ENCODE data around the gene CREG1. TPM values are rescaled to one million over a fixed set of nuclear protein-coding genes. Genes with fewer than 3 reads are reported as not detected.
"Not testable (repeated sequence)": the region's sequence is repeated elsewhere in the genome, so short reads cannot be mapped to it uniquely, and the experiment has no call there.

The CREG1 gene
- total RNA-seq, 1 experiment from 2014 or later, result 46.2 TPM

GRCh38 chr1:167579986-167580385, 26.4 kb upstream of the CREG1 start:
- H3K36me3 ChIP-seq, result no peaks in the 10 kb centered on the region
- H3K27me3 ChIP-seq (replicated peaks), result peaks cover 3% of the 10 kb centered on the region; the same call in 1 of the 2 replicates
- H3K9me3 ChIP-seq (replicated peaks), result no peaks in the 10 kb centered on the region
- H3K4me3 ChIP-seq, result no peak overlapping the region
- no peaks in the 10 kb centered on the region for H3K4me1 ChIP-seq (replicated peaks)
- no peak overlapping the region for H3K27ac ChIP-seq
- no peak for DNase-seq (ENCODE audit: low read depth in 1 of 2, low spot score in 2 of 2)

DNA sequence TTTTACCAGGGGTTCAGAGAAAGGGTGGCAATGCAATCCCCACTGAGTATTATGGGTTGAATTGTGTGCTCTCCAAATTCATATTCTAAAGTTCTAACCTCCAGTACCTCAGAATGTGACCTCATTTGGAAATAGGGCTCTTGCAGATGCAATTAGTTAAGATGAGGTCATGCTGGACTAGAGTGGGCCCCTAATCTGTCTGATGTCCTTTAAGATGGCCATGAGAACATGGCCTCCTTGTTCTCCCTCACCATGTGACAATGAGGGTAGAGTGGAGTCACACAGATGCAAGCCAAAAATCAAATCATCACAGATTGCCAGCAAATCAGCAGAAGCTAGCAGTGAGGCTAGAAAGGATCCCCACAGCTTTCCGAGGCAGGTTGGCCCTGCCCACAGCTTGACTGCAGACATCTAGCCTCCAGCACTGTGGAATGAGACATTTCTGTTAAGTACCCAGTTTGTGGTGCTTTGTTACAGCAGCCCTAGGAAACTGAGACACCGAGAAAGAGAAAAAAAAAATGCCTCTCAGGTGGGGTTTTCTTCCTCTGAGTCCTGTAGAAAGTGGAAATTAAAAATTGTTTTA, 25.5 kb upstream of the CREG1 start:
- H3K36me3 ChIP-seq, result no peaks in the 10 kb centered on the region
- peaks cover 3% of the 10 kb centered on the region; the same call in 1 of the 2 replicates for H3K27me3 ChIP-seq (replicated peaks)
- no peak for DNase-seq (ENCODE audit: low read depth in 1 of 2, low spot score in 2 of 2)
- H3K4me3 ChIP-seq, result no peak overlapping the region
- H3K27ac ChIP-seq, result no peak overlapping the region
- no peaks in the 10 kb centered on the region for H3K9me3 ChIP-seq (replicated peaks)
- H3K4me1 ChIP-seq (replicated peaks), result no peaks in the 10 kb centered on the region

DNA sequence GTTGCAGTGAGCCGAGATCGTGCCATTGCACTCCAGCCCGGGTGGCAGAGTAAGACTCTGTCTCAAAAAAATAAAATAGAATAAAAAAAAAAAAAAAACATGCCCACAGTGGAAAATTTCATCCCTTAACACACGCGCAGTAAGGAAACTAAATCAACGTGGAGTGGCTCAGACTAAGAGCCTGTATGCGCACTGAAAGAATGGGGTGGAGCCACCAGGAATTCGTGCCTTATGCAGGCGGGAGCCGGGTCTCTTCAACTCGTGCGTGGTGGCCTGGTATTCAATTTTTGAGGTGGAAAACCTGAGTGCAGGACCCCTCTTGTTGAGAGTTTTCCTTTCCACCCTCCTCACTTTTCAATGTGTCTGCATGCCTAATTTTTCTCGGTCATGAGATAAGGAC, 22.1 kb upstream of the CREG1 start:
- no peak for DNase-seq (ENCODE audit: low read depth in 1 of 2, low spot score in 2 of 2)
- Histone ChIP-seq H3K4me3 (no peak overlapping the region), H3K4me1 (replicated peaks) (no peaks in the 10 kb centered on the region), H3K27ac (no peak overlapping the region), H3K9me3 (replicated peaks) (no peaks in the 10 kb centered on the region), H3K27me3 (replicated peaks) (no peaks in the 10 kb centered on the region), H3K36me3 (no peaks in the 10 kb centered on the region)

DNA sequence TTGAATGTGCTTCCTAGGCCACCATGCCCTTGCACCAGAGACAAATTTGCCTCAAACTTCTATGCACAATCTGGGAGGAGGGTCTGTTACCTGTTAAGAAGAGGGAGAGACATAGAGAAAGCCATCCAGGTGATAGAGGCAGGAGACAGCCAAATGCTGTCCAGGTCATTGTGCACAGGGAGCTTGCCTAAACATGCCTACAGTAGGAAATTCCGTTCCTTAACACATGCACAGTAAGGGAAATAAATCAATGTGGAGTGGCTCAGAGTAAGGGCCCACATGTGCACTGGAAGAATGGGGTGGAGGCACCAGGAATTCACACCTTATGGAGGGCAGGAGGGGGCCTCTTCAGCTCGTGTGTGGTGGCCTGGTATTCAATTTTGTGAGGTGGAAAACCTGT, 19.5 kb upstream of the CREG1 start:
- Histone ChIP-seq H3K4me1 (replicated peaks) (no peaks in the 10 kb centered on the region), H3K27ac (no peak overlapping the region), H3K9me3 (replicated peaks) (no peaks in the 10 kb centered on the region), H3K4me3 (no peak overlapping the region), H3K27me3 (replicated peaks) (no peaks in the 10 kb centered on the region), H3K36me3 (no peaks in the 10 kb centered on the region)
- no peak for DNase-seq (ENCODE audit: low read depth in 1 of 2, low spot score in 2 of 2)

DNA sequence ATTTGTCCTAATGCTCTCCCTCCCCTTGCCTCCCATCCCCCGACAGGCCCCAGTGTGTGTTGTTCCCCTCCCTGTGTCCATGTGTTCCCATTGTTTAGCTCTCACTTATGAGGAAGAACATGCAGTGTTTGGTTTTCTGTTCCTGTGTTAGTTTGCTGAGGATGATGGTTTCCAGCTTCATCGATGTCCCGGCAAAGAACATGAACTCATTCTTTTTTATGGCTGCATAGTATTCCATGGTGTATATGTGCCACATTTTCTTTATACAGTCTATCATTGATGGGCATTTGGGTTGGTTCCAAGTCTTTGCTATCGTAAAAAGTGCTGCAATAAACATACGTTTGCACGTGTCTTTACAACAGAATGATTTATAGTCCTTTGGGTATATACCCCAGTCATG, 17.1 kb upstream of the CREG1 start:
- H3K36me3 ChIP-seq; H3K27ac ChIP-seq; H3K4me1 ChIP-seq (replicated peaks); H3K4me3 ChIP-seq; DNase-seq (ENCODE audit: low read depth in 1 of 2, low spot score in 2 of 2); H3K9me3 ChIP-seq (replicated peaks); H3K27me3 ChIP-seq (replicated peaks): not testable (repeated sequence)

DNA sequence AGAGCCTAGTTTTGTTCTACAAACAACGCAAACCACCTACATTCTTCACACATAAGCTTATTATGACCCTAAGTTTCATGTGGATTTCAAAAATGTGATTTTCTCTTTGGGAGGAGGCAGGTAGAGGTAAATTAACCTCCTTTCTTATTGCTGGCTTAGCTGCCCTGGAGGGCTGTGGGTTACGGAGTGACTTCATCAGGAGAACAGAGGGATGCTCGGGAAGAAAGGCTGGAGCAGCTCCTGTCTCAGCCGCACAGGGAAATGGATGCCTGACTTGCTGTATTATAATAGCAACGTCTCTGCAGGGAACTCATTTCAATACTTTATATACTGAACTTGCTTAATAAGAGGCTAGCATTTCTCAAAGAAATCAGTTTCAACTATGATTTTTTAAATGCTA, 14.1 kb upstream of the CREG1 start:
- H3K4me3 ChIP-seq, result no peak overlapping the region
- DNase-seq (ENCODE audit: low read depth in 1 of 2, low spot score in 2 of 2), result no peak
- H3K27me3 ChIP-seq (replicated peaks), result peaks cover 2% of the 10 kb centered on the region; the same call in 1 of the 2 replicates
- no peaks in the 10 kb centered on the region for H3K9me3 ChIP-seq (replicated peaks)
- H3K36me3 ChIP-seq, result no peaks in the 10 kb centered on the region
- no peaks in the 10 kb centered on the region for H3K4me1 ChIP-seq (replicated peaks)
- H3K27ac ChIP-seq, result no peak overlapping the region

GRCh38 chr1:167566766-167567165, 13.2 kb upstream of the CREG1 start:
- no peak for DNase-seq (ENCODE audit: low read depth in 1 of 2, low spot score in 2 of 2)
- no peaks in the 10 kb centered on the region for H3K4me1 ChIP-seq (replicated peaks)
- peaks cover 2% of the 10 kb centered on the region; the same call in 1 of the 2 replicates for H3K27me3 ChIP-seq (replicated peaks)
- no peak overlapping the region for H3K4me3 ChIP-seq
- no peaks in the 10 kb centered on the region for H3K36me3 ChIP-seq
- H3K9me3 ChIP-seq (replicated peaks), result no peaks in the 10 kb centered on the region
- H3K27ac ChIP-seq, result no peak overlapping the region

DNA sequence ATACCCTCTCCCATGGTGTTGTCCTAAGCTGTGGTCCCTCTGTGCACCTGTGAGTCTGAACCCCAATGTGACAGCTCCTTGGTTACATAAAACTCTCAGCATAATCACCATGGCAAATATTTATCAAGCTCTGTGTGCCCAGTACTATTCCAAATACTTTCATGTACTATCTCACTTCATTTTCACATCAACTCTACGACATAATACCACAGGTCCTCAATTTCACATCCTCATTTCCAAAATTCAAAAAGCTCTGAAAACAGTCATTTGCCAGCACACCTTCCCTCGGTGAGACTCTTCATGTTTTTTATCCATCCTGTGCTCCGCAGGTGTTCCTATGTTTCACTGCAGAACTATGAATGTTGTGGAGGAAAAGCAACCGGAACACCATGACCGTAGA, 12.4 kb upstream of the CREG1 start:
- no peak overlapping the region for H3K4me3 ChIP-seq
- H3K27me3 ChIP-seq (replicated peaks), result peaks cover 2% of the 10 kb centered on the region; the same call in 1 of the 2 replicates
- DNase-seq (ENCODE audit: low read depth in 1 of 2, low spot score in 2 of 2), result no peak
- no peaks in the 10 kb centered on the region for H3K36me3 ChIP-seq
- H3K9me3 ChIP-seq (replicated peaks), result no peaks in the 10 kb centered on the region; the same call in 1 of the 2 replicates
- no peak overlapping the region for H3K27ac ChIP-seq
- H3K4me1 ChIP-seq (replicated peaks), result no peaks in the 10 kb centered on the region

DNA sequence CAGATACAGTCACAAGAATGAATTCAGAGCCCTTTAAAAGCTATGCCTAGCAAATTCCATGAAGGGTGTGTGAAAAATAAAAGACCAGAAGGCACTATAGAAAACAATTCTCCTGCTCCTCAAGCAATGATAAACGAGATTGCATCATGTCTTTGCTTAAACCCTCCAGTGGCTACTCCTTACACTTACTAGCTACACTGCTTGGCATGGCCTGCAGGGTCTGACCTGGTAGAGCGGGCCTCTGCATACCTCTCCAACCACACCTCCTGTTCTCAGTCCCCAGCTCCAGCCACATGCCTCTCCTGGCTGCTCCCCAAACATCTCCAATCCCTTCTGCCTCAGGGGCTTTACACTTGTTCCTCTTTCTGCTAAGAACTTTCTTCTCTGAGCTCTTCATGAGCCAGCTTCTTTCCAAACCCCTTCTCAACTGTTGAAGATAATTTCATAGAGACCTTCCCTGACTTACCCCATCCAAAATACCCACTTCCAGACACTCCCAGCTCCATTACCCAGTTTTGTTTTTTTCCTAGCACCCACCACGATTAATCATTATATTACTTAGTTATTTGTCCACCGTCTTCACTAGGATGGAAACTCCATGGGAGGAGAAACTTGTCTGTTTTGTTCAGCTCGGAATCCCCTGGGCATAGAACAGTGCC, 11.2 kb upstream of the CREG1 start:
- Histone ChIP-seq H3K4me3 (no peak overlapping the region), H3K9me3 (replicated peaks) (no peaks in the 10 kb centered on the region; the same call in 1 of the 2 replicates), H3K27ac (no peak overlapping the region), H3K4me1 (replicated peaks) (no peaks in the 10 kb centered on the region), H3K36me3 (no peaks in the 10 kb centered on the region), H3K27me3 (replicated peaks) (peaks cover 2% of the 10 kb centered on the region; the same call in 1 of the 2 replicates)
- DNase-seq (ENCODE audit: low read depth in 1 of 2, low spot score in 2 of 2), result no peak

GRCh38 chr1:167563579-167564246, 10.2 kb upstream of the CREG1 start:
- DNase-seq (ENCODE audit: low read depth in 1 of 2, low spot score in 2 of 2), result no peak
- Histone ChIP-seq H3K4me3 (no peak overlapping the region), H3K36me3 (no peaks in the 10 kb centered on the region), H3K4me1 (replicated peaks) (no peaks in the 10 kb centered on the region), H3K27ac (no peak overlapping the region), H3K9me3 (replicated peaks) (no peaks in the 10 kb centered on the region; the same call in 1 of the 2 replicates), H3K27me3 (replicated peaks) (peaks cover 2% of the 10 kb centered on the region; the same call in 1 of the 2 replicates)

DNA sequence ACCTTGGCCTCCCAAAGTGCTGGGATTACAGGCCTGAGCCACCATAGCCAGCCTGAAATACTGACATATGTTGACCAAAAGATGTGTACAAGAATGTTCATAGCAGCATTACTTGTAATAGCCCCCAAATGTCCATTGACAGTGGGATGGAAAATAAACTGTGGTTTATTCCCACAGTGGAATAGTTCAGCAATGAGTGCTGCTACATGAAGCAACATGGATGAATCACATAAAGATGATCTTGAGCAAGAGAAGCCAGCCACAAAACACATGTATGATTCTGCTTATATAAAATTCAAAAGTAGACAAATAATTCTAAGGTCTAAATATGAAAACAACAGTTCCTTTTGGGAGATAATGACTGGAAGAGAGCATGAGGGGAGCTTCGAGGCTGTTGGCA, 9.1 kb upstream of the CREG1 start:
- no peak overlapping the region for H3K4me3 ChIP-seq
- H3K27me3 ChIP-seq (replicated peaks), result peaks cover 2% of the 10 kb centered on the region; the same call in 1 of the 2 replicates
- no peak overlapping the region for H3K27ac ChIP-seq
- H3K36me3 ChIP-seq, result no peaks in the 10 kb centered on the region
- H3K9me3 ChIP-seq (replicated peaks), result no peaks in the 10 kb centered on the region; the same call in 1 of the 2 replicates
- DNase-seq (ENCODE audit: low read depth in 1 of 2, low spot score in 2 of 2), result no peak
- H3K4me1 ChIP-seq (replicated peaks), result no peaks in the 10 kb centered on the region

DNA sequence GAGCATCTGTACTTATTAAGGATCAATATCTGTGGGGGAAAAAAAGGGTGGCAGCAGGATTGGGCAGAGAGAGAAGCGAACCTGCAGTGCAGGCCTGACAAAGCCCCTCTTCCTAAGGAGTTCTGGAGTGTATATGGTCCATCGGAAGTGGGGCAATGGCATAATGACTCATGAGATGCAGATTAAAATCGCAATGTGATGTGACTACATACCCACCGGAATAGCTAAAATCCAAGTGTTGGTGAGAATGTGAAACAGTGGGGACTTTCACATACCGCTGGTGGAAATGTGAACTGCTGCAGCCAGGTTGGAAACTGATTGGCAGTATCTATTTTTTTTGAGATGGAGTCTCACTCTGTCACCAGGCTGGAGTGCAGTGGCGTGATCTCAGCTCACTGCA, 8.2 kb upstream of the CREG1 start:
- no peaks in the 10 kb centered on the region; the same call in 1 of the 2 replicates for H3K9me3 ChIP-seq (replicated peaks)
- H3K4me3 ChIP-seq, result no peak overlapping the region
- H3K27ac ChIP-seq, result no peak overlapping the region
- H3K36me3 ChIP-seq, result no peaks in the 10 kb centered on the region
- no peak for DNase-seq (ENCODE audit: low read depth in 1 of 2, low spot score in 2 of 2)
- H3K4me1 ChIP-seq (replicated peaks), result no peaks in the 10 kb centered on the region
- peaks cover 2% of the 10 kb centered on the region; the same call in 1 of the 2 replicates for H3K27me3 ChIP-seq (replicated peaks)

DNA sequence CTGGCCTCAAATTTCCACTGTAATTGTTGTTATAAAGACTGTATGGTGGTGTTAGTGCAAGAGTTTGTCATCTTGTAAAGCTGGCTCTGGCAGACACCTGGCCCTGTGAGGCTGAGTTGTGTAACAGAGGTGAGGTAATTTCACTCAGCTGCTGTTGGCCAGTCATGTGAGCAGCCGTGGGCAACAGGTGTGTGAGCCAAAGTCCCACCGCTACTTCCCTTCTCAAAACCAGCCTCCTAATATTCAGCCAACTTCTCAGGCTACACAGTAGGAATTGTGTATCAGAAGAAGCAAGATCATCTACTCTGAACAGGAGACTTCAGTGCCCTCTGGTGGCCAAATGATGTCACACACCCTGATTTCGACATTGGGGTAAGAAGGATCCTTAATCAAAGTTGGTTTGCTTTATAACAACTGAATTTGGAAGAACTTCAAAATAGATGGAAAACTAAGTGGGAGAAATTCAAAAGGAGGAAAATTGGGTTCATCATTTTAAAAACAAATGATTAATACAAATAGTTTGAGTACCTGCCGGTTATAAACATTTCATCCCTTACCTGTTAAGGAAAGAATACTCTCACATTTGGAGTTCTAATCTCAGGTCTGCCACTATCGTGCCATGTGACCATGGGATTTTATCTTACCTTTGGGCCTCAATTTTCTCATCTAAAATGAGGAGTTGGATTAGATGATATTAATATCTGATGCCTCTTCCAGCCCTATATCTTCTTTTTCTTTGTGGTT, 2.6 kb upstream of the CREG1 start:
- Histone ChIP-seq H3K4me3 (no peak overlapping the region), H3K9me3 (replicated peaks) (no peaks in the 10 kb centered on the region; the same call in 1 of the 2 replicates), H3K4me1 (replicated peaks) (peaks cover 11% of the 10 kb centered on the region), H3K27me3 (replicated peaks) (no peaks in the 10 kb centered on the region), H3K27ac (no peak overlapping the region), H3K36me3 (0 out of 2 replicates have a peak, but pooled peaks cover 4% of the 10 kb centered on the region)
- peak; percentile 59 to 64 for DNase-seq (ENCODE audit: low read depth in 1 of 2, low spot score in 2 of 2)
